ENCODE measurements around the gene CCDC60. TPM values are rescaled to one million over a fixed set of nuclear protein-coding genes. Genes with fewer than 3 reads are reported as not detected.

The CCDC60 gene
- total and polyA plus RNA-seq, 10 donors, result not detected

- TF ChIP-seq POLR2AphosphoS5 (IDR thresholded peaks at IDR 0.05) (no peak), POLR2A (IDR thresholded peaks at IDR 0.05) (no peak), CTCF (IDR thresholded peaks at IDR 0.05 in 8 of 11, conservative IDR thresholded peaks at IDR 0.05 in 3 of 11) (no peak)
- Histone ChIP-seq H3K4me1 (peaks cover 0 to 4% (median 0%) of the 10 kb centered on the region in 6 donors), H3K9me3 (no peaks in the 10 kb centered on the region), H3K27ac (no peak overlapping the region), H3K4me3 (no peak overlapping the region), H3K27me3 (replicated peaks in 1 of 7) (peaks cover 0 to 6% (median 0%) of the 10 kb centered on the region in 7 donors), H3K36me3 (no peaks in the 10 kb centered on the region)
- 59 to 82% (median 69%) methylated on average over 5 of the region's 5 CpGs for WGBS, 5 donors
- DNase-seq, result no peak
- intact Hi-C loops (cut with DNase I; ENCODE audit: low total_unique reads), result no loop called here
Measured at GRCh38 chr12:119294211-119294610, 40.3 kb upstream of the CCDC60 start.

GRCh38 chr12:119296535-119296934 lies 38.0 kb upstream of the CCDC60 start:
- intact Hi-C loops (cut with DNase I; ENCODE audit: low total_unique reads), result no loop called here
- H3K9me3 ChIP-seq, result no peaks in the 10 kb centered on the region
- H3K36me3 ChIP-seq, result no peaks in the 10 kb centered on the region
- no peak overlapping the region for H3K27ac ChIP-seq
- H3K27me3 ChIP-seq (replicated peaks in 1 of 7), result peaks cover 0 to 6% (median 0%) of the 10 kb centered on the region in 7 donors
- peaks cover 0 to 4% (median 0%) of the 10 kb centered on the region in 6 donors for H3K4me1 ChIP-seq
- no peak for DNase-seq
- TF ChIP-seq POLR2AphosphoS5 (IDR thresholded peaks at IDR 0.05), result no peak
- TF ChIP-seq POLR2A (IDR thresholded peaks at IDR 0.05), result no peak
- no peak for TF ChIP-seq CTCF (IDR thresholded peaks at IDR 0.05 in 8 of 11, conservative IDR thresholded peaks at IDR 0.05 in 3 of 11)
- H3K4me3 ChIP-seq, result no peak overlapping the region
- WGBS, 5 donors, result 22 to 48% (median 26%) methylated on average over 2 of the region's 2 CpGs

GRCh38 chr12:119299130-119299529 lies 35.4 kb upstream of the CCDC60 start:
- intact Hi-C loops (cut with DNase I; ENCODE audit: low total_unique reads), result no loop called here
- TF ChIP-seq POLR2A (IDR thresholded peaks at IDR 0.05), result no peak
- no peak for TF ChIP-seq CTCF (IDR thresholded peaks at IDR 0.05 in 8 of 11, conservative IDR thresholded peaks at IDR 0.05 in 3 of 11)
- no peak for TF ChIP-seq POLR2AphosphoS5 (IDR thresholded peaks at IDR 0.05)
- no peaks in the 10 kb centered on the region for H3K9me3 ChIP-seq
- no peaks in the 10 kb centered on the region for H3K4me1 ChIP-seq
- no peaks in the 10 kb centered on the region for H3K36me3 ChIP-seq
- H3K4me3 ChIP-seq, result no peak overlapping the region
- DNase-seq, result no peak
- peaks cover 0 to 6% (median 0%) of the 10 kb centered on the region in 7 donors for H3K27me3 ChIP-seq (replicated peaks in 1 of 7)
- H3K27ac ChIP-seq, result no peak overlapping the region

GRCh38 chr12:119301379-119301778 lies 33.1 kb upstream of the CCDC60 start:
- Histone ChIP-seq H3K4me1 (no peaks in the 10 kb centered on the region), H3K4me3 (no peak overlapping the region), H3K27me3 (replicated peaks in 1 of 7) (no peaks in the 10 kb centered on the region), H3K27ac (no peak overlapping the region), H3K9me3 (no peaks in the 10 kb centered on the region), H3K36me3 (no peaks in the 10 kb centered on the region)
- TF ChIP-seq POLR2AphosphoS5 (IDR thresholded peaks at IDR 0.05) (no peak), POLR2A (IDR thresholded peaks at IDR 0.05) (no peak), CTCF (IDR thresholded peaks at IDR 0.05 in 8 of 11, conservative IDR thresholded peaks at IDR 0.05 in 3 of 11) (no peak)
- no peak for DNase-seq
- intact Hi-C loops (cut with DNase I; ENCODE audit: low total_unique reads), result no loop called here
- 65 to 84% (median 71%) methylated on average over 9 of the region's 9 CpGs for WGBS, 5 donors
